ENCODE measurements around the gene SLC51A. TPM values are rescaled to one million over a fixed set of nuclear protein-coding genes. Genes with fewer than 3 reads are reported as not detected.
"Not testable (repeated sequence)": the region's sequence is repeated elsewhere in the genome, so short reads cannot be mapped to it uniquely, and the experiment has no call there.

The SLC51A gene
- total RNA-seq, 1 donor from 2014 or later: not detected

- DNase-seq: no peak
Observed at GRCh38 chr3:196193736-196194541, 22.4 kb upstream of the SLC51A start.

GRCh38 chr3:196194542-196194915 is 21.8 kb upstream of the SLC51A start:
- DNase-seq: no peak

- DNase-seq: no peak
Observed at GRCh38 chr3:196195664-196196265, 20.6 kb upstream of the SLC51A start.

DNA sequence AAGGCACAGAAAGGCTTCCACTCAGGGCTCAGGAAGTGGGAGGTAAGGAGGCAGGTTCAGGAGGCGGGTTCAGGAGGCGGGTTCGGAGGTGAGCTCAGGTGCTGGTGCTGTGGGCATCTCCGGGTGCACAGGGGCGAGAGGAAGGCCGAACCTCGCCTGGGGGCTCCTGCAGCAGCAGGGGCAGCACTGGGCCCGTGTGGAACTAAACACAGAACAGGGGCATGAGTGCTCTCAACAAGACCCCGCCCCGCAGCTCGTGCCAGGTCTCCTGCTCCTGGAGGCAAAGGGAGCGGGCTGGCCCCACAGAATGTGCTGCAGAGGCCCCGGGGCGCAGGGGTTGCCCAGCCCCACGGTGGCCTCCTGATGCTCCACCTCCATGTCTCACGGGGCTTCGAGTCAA is 18.8 kb upstream of the SLC51A start:
- DNase-seq: no peak

DNA sequence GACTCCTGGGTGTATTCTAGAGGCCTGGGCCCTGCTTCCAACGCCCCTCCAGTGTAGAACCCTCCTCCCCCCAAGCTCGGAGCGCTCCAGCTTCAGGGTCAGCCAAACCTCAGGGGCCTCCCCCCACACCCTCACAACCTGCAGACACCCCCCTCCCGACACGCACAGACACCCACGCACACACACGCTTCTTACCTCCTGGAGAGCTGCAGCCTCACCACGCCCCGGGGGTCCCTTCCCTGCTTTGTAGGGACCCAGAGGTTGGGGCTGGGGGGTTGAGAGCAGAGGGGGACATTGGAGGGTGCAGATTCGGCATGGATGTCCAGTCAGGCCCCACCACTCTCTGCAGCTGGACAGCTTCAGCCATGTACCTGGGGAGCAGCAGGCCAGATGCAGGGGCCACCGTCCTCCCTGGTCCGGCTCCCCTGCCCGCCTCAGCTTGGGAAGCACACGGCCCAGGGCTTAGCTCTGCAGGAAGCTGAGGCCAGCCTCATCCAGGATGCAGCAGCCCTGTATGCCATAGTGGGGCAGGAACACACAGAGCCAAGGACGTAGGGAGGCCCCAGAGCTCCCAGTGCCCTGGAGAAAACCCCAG is 18.2 kb upstream of the SLC51A start:
- DNase-seq: no peak

DNA sequence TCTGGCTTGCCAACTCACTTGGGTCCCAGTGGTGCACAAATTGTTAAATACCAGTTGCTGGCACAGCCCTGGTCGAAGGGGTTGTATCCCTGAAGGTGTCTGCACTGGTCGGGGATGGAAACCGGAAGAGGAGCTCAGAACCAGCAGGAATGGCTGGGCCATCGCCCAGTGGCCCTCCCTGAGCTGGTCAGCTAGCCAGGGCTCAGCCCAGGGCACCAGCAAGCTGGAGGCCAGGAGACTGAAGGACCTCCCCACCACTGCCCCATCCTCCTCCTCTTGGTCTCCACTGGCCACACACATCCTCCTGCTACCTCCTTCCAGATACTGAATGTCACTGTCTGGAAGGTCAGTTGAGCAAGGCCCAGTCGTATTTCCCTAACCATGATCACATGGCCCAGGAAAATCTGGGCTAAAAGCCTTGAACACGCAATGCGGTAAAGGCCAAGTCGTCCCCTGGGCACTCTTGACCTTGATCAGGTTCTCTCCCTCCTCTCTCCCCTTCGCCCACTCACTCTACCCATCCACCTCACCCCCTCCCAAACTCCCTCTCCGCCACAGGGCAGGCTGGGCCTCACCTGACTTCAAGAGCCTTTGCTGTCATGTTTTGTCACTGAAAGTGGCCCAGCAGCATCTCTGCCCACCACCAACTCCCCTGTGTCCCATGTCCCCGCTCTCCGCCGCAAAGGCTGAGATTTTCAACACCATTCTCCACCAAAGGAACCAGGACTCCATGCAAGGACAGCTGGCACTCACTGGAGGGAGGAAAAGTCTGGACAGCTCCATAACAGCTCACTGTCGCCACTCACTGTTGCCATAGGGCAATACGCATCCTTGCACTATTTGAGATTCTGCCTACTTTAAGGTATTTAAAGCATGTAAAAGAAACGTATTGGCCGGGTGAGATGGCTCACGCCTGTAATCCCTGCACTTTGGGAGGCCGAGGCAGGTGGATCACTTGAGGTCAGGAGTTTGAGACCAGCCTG is 17.3 kb upstream of the SLC51A start:
- no peak for DNase-seq

DNA sequence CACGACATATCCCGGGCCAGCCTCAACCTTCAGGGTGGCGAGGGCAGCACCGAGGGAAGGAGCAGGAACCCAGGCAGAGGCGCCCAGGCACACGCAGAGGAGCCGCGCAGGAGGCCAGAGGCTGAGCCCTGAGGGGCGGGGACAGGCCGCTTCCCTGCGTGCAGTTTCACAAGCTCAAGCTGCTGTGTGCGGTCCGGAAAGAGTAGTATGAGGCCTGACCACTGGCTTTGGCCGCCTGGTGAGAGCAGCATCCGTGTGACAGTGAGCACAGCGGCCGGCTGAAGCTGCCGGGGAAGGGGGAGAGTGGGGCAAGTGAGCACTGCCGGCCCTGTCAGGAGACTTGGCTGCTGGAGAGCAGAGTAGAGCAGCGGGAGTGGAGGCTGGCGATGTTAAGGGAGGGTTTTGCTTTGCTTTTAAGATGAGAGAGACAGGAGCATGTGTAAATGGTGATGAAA is 13.8 kb upstream of the SLC51A start:
- DNase-seq: no peak

GRCh38 chr3:196203846-196204245 is 12.5 kb upstream of the SLC51A start:
- DNase-seq: no peak

DNA sequence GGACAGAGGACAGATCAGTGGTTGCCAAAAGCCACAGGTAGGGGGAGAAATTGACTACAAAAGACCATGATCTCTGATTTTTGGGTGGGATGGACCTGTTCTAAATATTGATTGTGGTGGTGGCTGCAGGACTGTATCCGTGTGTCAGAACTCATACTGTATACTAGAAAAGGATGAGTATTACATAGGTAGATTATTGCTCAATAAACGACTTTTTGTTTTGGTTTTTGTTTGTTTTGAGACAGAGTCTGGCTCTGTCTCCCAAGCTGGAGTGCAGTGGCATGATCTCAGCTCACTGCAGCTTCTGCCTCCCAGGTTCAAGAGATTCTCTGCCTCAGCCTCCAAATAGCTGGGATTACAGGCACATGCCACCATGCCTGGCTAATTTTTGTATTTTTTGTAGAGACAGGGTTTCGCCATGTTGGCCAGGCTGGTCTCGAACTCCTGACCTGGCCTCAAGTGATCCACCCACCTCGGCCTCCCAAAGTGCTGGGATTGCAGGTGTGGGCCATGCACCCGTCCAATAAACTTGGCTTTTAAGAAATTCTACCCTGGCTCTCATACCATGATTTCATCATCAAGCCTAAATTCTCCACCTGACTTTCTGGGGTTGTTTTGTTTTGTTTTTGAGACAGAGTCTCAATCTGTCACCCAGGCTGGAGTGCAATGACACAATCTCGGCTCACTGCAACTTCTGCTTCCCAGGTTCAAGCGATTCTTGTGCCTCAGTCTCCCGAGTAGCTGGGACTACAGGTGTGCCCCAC is 10.7 kb upstream of the SLC51A start:
- DNase-seq: not testable (repeated sequence)

GRCh38 chr3:196207159-196207832 is 9.0 kb upstream of the SLC51A start:
- DNase-seq: no peak

- no peak for DNase-seq
Observed at GRCh38 chr3:196207833-196208607, 8.3 kb upstream of the SLC51A start.

- no peak for DNase-seq
Observed at GRCh38 chr3:196208942-196209695, 7.2 kb upstream of the SLC51A start.

GRCh38 chr3:196209944-196210672 is 6.2 kb upstream of the SLC51A start:
- not testable (repeated sequence) for DNase-seq

GRCh38 chr3:196210673-196211556 is 5.4 kb upstream of the SLC51A start, which contains the start of gene ZDHHC19:
Gene ZDHHC19 (minus strand): TSS chr3:196211400. CDS start chr3:196211315, 85 bp downstream.
- no peak for DNase-seq

DNA sequence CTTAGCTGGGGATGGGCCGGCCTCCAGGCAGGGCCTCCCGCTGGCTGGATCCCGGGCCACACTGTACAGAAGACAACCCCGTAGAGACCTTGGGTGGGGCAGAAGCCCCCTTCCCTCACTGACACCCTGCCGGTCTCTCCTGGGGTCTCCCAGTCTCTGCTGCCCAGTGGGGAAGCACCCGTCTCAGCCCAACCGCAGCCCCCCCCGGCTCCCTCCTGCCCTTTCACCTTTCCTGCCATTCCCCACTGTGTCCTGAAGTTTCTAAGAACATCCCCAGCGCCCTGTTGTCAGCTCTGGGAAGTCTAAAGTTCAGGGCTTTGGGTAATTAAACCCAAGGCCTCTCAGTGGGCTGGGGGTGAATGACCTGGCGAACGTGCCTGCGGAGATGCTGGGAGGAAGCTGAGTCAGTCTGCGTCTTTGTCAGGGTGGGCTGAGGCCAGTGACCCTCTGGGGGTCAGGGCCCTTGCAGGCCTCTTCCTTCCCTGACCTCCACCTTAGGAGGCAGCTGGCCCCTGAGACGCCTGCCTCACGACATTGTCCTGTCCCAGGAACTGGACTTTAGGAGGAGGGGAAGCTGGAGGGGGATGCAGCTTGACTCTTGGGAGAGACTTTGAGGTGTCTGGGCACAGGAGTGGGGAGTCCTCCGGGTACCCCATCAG is 1.4 kb upstream of the SLC51A start:
- no peak for DNase-seq

DNA sequence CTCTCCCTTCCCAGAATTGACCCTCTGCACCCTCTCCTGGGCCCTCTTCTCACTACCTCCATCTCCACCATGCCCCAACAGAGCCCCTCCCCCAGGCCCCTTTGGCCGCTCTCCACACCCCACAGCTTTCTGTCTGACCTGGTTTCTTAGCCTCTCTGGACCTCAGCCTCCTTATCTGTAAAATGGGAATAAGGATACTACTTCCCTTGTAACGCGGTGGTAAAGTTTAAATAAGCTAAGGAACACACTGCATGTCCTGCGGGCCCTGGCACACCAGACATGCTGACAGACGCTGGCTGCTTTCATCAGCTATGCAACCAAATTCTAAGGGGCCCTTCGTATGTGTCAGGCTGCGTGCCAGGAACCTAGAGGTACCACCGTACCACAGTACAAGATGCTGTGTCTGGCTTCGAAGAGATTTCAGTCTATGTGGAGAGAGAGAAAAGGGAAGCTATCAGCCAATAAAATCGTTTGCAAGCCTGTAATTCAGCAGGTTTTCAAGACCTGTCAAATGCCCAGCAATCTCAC is 777 bp upstream of the SLC51A start:
- no peak for DNase-seq

All from occipital lobe (tissue), 2 donors.